AG04449 (cell line): ENCODE data around the gene SLC47A1.
"Not testable (repeated sequence)": the region's sequence is repeated elsewhere in the genome, so short reads cannot be mapped to it uniquely, and the experiment has no call there.

ENCODE experiments used
- CTCF ChIA-PET: fragments of 350-600 bp; formaldehyde crosslinking; extraction: SDS; loops from one replicate; lab custom pipeline; 2021; ENCODE audit warnings: antibody characterized with exemption; lab: Yijun Ruan, JAX
- POLR2A ChIA-PET: fragments of 400-600, 350-600 bp; formaldehyde crosslinking; extraction: SDS; loops from one replicate; lab custom pipeline; 2020; ENCODE audit warnings: antibody characterized with exemption, inconsistent platforms; lab: Yijun Ruan, JAX
- DNase-seq: peaks from one replicate; pipeline ENCODE4 v3.0.0-alpha.2; 2010; ENCODE audit warnings: low read depth, low spot score
- H3K4me3 ChIP-seq: 2 replicates; pipeline ENCODE4 v1.5.1; 2011; ENCODE audit warnings: low read depth, mild to moderate bottlenecking, control low read depth, low read length
- TF ChIP-seq, protein P1 (sequence below): IDR thresholded peaks from one replicate; pipeline ENCODE4 v1.5.1; 2011; ENCODE audit warnings: mild to moderate bottlenecking, moderate library complexity, low read length, control low read depth, inconsistent platforms; ENCODE audit not compliant: insufficient read depth; ENCODE audit errors: missing control alignments

The SLC47A1 gene

DNA sequence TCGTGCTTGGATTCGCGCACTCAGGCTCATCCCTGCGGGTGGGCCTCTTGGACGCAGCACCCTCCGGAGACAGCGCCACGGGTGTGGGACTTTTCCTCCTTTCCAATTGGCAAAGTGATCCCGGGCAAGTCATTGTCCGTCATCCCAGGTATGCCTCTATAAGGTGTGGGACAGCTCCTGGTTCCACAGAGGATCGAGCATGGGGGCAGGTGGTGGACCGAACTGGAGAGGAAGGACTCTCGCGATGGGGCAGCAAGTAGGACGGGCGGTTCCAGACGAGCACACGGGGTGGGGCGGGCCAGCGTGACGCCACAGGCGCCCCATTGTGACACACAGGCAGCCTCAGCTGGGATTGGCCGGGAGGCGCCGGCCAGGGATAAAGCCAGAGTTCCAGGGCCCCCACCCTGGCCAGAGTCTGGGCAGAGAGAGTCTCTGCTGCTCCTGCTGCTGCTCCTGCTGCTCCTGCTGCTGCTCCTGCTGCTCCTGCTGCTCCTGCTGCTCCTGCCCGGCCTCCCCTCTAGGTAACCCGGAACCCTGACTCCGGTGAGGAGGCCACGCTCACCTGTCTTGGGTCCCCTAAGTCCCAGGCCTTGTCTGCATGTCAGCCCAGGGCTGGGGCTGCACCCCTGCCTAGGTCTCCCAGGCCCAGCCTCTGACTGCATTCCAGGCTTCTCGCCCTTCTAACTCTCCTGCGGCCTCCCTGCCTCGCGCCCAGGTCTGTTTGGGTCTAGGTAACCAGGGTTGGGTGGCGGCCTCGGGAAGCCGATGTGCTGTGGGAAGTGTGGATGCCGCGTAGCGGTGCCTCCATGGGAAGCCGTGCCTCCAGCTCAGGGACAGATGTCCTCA, 38.5 kb upstream of the SLC47A1 start:
- no peak overlapping the region for H3K4me3 ChIP-seq
- CTCF ChIA-PET, result interaction anchor here (1.4 to 1.6 kb wide), 2 partner anchors 24 to 267 kb away, joined by 4 read pairs; no protein-coding TSS in a partner anchor

DNA sequence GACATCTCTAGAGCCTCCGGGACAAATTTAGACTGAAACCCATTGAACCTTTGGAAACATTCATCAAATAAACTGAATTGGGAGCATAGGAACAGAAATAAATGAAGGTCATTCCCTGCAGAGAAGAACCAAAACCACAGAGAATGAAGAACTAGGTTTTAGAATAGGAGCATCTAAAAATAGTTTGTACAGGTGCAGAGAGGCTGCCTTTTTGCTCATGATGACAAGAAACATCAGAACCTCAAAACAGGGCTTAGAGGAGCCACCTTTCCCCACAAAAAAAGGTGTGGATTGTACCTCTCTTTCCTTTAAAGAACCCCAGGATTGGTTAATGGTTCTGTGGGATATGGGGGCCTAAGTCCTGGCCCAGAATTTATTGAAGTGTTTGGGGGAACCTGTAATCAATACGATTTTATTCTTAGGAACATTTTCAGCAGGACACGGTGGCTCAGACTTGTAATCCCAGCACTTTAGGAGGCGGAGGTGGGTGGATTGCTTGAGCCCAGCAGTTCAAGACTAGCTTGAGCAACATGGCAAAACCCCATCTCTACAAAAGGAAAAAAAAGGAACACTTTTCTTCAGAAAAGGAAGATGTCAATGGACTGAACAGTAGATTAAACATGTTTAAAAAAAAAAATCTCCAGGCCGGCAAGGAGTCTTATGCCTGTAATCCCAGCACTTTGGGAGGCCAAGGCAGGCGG, 37.7 kb upstream of the SLC47A1 start:
- H3K4me3 ChIP-seq, result no peak overlapping the region
- TF ChIP-seq, protein P1, sequence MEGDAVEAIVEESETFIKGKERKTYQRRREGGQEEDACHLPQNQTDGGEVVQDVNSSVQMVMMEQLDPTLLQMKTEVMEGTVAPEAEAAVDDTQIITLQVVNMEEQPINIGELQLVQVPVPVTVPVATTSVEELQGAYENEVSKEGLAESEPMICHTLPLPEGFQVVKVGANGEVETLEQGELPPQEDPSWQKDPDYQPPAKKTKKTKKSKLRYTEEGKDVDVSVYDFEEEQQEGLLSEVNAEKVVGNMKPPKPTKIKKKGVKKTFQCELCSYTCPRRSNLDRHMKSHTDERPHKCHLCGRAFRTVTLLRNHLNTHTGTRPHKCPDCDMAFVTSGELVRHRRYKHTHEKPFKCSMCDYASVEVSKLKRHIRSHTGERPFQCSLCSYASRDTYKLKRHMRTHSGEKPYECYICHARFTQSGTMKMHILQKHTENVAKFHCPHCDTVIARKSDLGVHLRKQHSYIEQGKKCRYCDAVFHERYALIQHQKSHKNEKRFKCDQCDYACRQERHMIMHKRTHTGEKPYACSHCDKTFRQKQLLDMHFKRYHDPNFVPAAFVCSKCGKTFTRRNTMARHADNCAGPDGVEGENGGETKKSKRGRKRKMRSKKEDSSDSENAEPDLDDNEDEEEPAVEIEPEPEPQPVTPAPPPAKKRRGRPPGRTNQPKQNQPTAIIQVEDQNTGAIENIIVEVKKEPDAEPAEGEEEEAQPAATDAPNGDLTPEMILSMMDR, result no peak
- ChIA-PET POLR2A (no interaction called here), CTCF (interaction anchor here (1.6 kb wide), 1 partner anchor 25 kb away, joined by 4 read pairs; no protein-coding TSS in a partner anchor)
- no peak for DNase-seq

More for the DNA sequence above, 38.5 kb upstream of the SLC47A1 start:
- TF ChIP-seq, protein P1, result no peak
- DNase-seq, result no peak
- POLR2A ChIA-PET, result no interaction called here

DNA sequence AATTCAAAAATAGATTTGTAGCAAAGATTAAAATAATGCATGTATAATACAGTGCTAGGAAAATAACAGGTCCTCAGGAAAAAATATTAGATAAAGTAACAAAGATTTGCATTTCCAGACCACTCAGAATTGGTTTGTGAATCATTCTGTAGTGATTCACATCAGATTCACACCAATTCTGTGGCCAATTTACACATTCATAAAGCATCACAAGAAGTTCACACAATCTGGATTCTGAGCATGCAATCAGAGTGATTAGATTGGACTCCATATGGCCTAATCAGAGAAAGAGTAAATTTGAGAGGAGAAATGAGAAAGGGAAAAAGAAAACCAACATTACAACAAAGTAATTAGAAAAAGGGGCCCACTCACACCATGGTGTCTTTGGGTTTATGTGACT, 36.0 kb upstream of the SLC47A1 start:
- H3K4me3 ChIP-seq, result no peak overlapping the region
- CTCF ChIA-PET, result interaction anchor here (1.3 kb wide), 1 partner anchor 16 kb away, joined by 4 read pairs; no protein-coding TSS in a partner anchor
- TF ChIP-seq, protein P1, result no peak
- DNase-seq, result no peak
- POLR2A ChIA-PET, result no interaction called here

DNA sequence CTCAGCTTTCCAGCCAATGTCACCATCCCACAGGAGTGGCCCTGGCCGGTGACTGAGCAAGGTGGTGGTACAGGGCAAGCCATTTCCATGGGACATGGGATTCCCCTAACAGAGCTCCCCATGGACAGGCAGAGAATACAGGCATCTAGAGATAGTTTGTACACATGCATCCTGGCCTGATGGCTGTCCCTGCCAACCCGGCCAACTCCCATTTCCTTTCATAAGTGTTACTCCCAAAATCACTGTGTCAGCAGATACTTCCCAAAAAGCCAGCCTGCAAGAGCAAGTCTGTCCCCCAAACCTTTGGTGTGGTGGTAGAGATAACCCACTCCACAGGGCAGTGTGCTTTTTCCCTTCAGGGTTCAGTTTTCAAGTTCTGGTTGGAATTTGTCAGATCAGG, 32.4 kb upstream of the SLC47A1 start:
- no peak for DNase-seq
- no peak overlapping the region for H3K4me3 ChIP-seq
- ChIA-PET POLR2A (no interaction called here), CTCF (interaction anchor here (1.3 kb wide), 1 partner anchor 138 kb away, joined by 4 read pairs; no protein-coding TSS in a partner anchor)
- TF ChIP-seq, protein P1, result no peak

DNA sequence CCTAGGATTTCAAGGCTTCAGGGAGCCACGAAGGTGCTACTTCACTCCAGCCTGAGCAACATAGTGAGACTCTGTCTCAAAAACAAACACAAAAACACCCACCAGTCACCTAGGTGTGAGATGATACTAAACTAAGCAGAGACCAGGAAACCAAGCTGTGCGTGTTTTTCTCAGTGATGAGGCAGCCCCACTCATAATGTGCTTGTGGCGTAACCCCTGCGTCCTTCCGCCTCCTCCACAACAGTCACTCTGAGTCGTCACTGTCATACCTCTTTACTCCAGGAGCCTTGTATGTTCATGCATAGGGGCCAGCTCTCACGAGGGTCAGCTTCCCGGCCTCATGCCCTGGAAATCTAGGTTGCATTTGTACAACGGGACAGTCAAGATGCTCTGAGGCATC, 31.1 kb upstream of the SLC47A1 start:
- no peak for DNase-seq
- H3K4me3 ChIP-seq, result no peak overlapping the region
- ChIA-PET POLR2A (no interaction called here), CTCF (interaction anchor here (0.6 to 1.3 kb wide), 3 partner anchors 139 to 264 kb away, joined by 3 to 4 read pairs (median 4); no protein-coding TSS in a partner anchor)
- TF ChIP-seq, protein P1, result no peak

DNA sequence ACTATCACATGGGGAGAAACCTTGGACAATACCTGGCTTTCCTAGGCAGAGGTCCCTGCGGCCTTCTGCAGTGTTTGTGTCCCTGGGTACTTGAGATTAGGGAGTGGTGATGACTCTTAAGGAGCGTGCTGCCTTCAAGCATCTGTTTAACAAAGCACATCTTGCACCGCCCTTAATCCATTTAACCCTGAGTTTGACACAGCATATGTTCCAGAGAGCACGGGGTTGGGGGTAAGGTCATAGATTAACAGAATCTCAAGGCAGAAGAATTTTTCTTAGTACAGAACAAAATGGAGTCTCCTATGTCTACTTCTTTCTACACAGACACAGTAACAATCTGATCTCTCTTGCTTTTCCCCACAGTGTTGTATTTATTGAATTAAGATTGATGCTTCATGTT, 28.1 kb upstream of the SLC47A1 start:
- H3K4me3 ChIP-seq, POLR2A ChIA-PET, DNase-seq, CTCF ChIA-PET: not testable (repeated sequence)
